B cell (primary cell): ENCODE data around the gene CFAP77. TPM values are rescaled to one million over a fixed set of nuclear protein-coding genes. Genes with fewer than 3 reads are reported as not detected.

Source experiments
- ATAC-seq: fragments of 200-7000 bp; cut with Tn5 transposase; one replicate; pipeline ENCODE4 v1.10.0; 2021; ENCODE audit warnings: low read depth, mild to moderate bottlenecking, moderate number of reproducible peaks, moderate library complexity
- CTCF ChIA-PET: fragments of 350-600 bp; sonication (Branson Sonifier 250); formaldehyde crosslinking; loops from one replicate; lab custom pipeline; 2021; ENCODE audit warnings: antibody characterized with exemption, inconsistent platforms; lab: Charles Lee
- POLR2A ChIA-PET: fragments of 350-600 bp; sonication (Branson Sonifier 250); formaldehyde crosslinking; loops from one replicate; lab custom pipeline; 2021; ENCODE audit warnings: antibody characterized with exemption; lab: Charles Lee
- DNase-seq: peaks from one replicate; pipeline ENCODE4 v3.0.0; 2013
- H2AFZ ChIP-seq: 2 replicates; pipeline ENCODE4 v1.6.1; 2012; ENCODE audit warnings: mild to moderate bottlenecking, low read depth, low read length; ENCODE audit not compliant: insufficient read depth, poor library complexity, severe bottlenecking
- H3K27ac ChIP-seq, 2 donors: 1 replicate in 1 of 2; 2 replicates in 1 of 2; pipeline ENCODE4 v1.5.1; 2012 to 2013; ENCODE audit warnings: low read length in 2 of 2, mild to moderate bottlenecking in 2 of 2, moderate library complexity in 1 of 2
- H3K27me3 ChIP-seq, 4 experiments: fragments of 200-600 bp in 1 of 4; sonication (generic) in 1 of 4; replicated peaks in 1 of 4; 1 replicate in 2 of 4; 2 replicates in 2 of 4; pipeline versions ENCODE4 v1.6.1 to v1.7.0; 2013 to 2016; ENCODE audit warnings: low read length in 3 of 4, mild to moderate bottlenecking in 2 of 4, mixed read lengths in 1 of 4, moderate library complexity in 1 of 4; ENCODE audit not compliant: insufficient read depth in 4 of 4, control insufficient read depth in 3 of 4; ENCODE audit errors: control extremely low read depth in 1 of 4
- H3K36me3 ChIP-seq, 2 experiments: replicated peaks in 1 of 2; 1 replicate in 1 of 2; 2 replicates in 1 of 2; pipeline versions ENCODE4 v1.6.1 to v1.7.1; 2013; ENCODE audit warnings: low read length in 1 of 2; ENCODE audit not compliant: insufficient read depth in 2 of 2, control insufficient read depth in 1 of 2; ENCODE audit errors: control extremely low read depth in 1 of 2, extremely low read depth in 1 of 2
- H3K4me1 ChIP-seq, 2 donors: fragments of 200-600 bp in 1 of 2; sonication (generic) in 1 of 2; 1 replicate in 1 of 2; 2 replicates in 1 of 2; pipeline versions ENCODE4 v1.5.1 to v1.6.1; 2013 to 2017; ENCODE audit warnings: low read length in 2 of 2; ENCODE audit not compliant: control insufficient read depth in 2 of 2, insufficient read depth in 2 of 2
- H3K4me2 ChIP-seq: replicated peaks from 2 replicates; pipeline ENCODE3; 2012; ENCODE audit warnings: mild to moderate bottlenecking, low read depth, low read length; ENCODE audit not compliant: poor library complexity, severe bottlenecking
- H3K4me3 ChIP-seq, 5 experiments: fragments of 200-600 bp in 1 of 5; sonication (generic) in 1 of 5; 1 replicate in 3 of 5; 2 replicates in 2 of 5; pipeline versions ENCODE4 v1.5.1 to v1.7.0; 2011 to 2016; ENCODE audit warnings: low read length in 4 of 5, mild to moderate bottlenecking in 4 of 5, low read depth in 2 of 5, control low read depth in 1 of 5, moderate library complexity in 1 of 5; ENCODE audit not compliant: insufficient read depth in 1 of 5; ENCODE audit errors: control extremely low read depth in 1 of 5, extremely low read depth in 1 of 5
- H3K79me2 ChIP-seq: fragments of 200-600 bp; sonication (generic); one replicate; pipeline ENCODE4 v1.6.0; 2016; ENCODE audit warnings: low read length; ENCODE audit not compliant: control insufficient read depth, insufficient read depth
- H3K9ac ChIP-seq: fragments of 200-600 bp; sonication (generic); 2 replicates; pipeline ENCODE4 v1.6.1; 2017; ENCODE audit warnings: mild to moderate bottlenecking, low read length, moderate library complexity
- H3K9me3 ChIP-seq, 3 donors: one replicate each; pipeline versions ENCODE4 v1.6.1 to v1.7.1; 2013; ENCODE audit warnings: low read length in 2 of 3; ENCODE audit not compliant: control insufficient read depth in 2 of 3, insufficient read depth in 1 of 3; ENCODE audit errors: control extremely low read depth in 1 of 3
- H4K20me1 ChIP-seq: 2 replicates; pipeline ENCODE4 v1.6.0; 2012; ENCODE audit warnings: mild to moderate bottlenecking, low read length; ENCODE audit not compliant: insufficient read depth, control insufficient read depth, poor library complexity, severe bottlenecking
- H3K27ac Mint-ChIP-seq: one replicate; pipeline ENCODE4 v1.8.0; 2021; ENCODE audit warnings: mixed read lengths
- H3K27me3 Mint-ChIP-seq: one replicate; pipeline ENCODE4 v1.8.0; 2021; ENCODE audit warnings: mixed read lengths
- H3K4me1 Mint-ChIP-seq: one replicate; pipeline ENCODE4 v1.8.0; 2021; ENCODE audit warnings: mixed read lengths
- H3K4me3 Mint-ChIP-seq: one replicate; pipeline ENCODE4 v1.8.0; 2021; ENCODE audit warnings: mixed read lengths
- H3K9me3 Mint-ChIP-seq: one replicate; pipeline ENCODE4 v1.8.0; 2022; ENCODE audit warnings: mixed read lengths; ENCODE audit not compliant: insufficient read depth
- CTCF ChIP-seq: fragments of 200-600 bp; IDR thresholded peaks from one replicate; pipeline ENCODE4 v1.8.0; 2022; ENCODE audit warnings: antibody characterized with exemption, mild to moderate bottlenecking
- EZH2 ChIP-seq: IDR thresholded peaks from 2 replicates; pipeline ENCODE4 v1.6.1; 2012; ENCODE audit warnings: borderline replicate concordance, low read depth, mild to moderate bottlenecking, moderate library complexity, low read length; ENCODE audit not compliant: insufficient read depth, poor library complexity, severe bottlenecking
- WGBS: methylation state at CpG from one replicate; pipeline ENCODE4 v1.1.5; 2013; ENCODE audit warnings: missing lambda C conversion rate; ENCODE audit not compliant: insufficient coverage; 5-methylcytosine and 5-hydroxymethylcytosine counted together
- intact Hi-C: fragments of 100-400 bp; cut with micrococcal nuclease; formaldehyde crosslinking; loops from one replicate; pipeline ENCODE4 v1.10.0; 2022
- polyA plus RNA-seq: library from polyadenylated mRNA; depleted of rRNA; stranded (reverse); fragments of >200 nt; gene quantifications from 2 replicates; pipeline ENCODE4 v1.2.3, GENCODE V29; 2012
- total RNA-seq, 2 donors: library from RNA; stranded (reverse); fragments of 120-200 nt in 1 of 2; gene quantifications; 1 replicate in 1 of 2; 2 replicates in 1 of 2; pipeline versions ENCODE4 v1.2.3 to v1.2.4, GENCODE V29; 2013 to 2022

CFAP77 gene
- total and polyA plus RNA-seq, 2 donors (not counting 1 experiment from before 2014, with no cell fraction given) = not detected

- H3K79me2 ChIP-seq = no peaks in the 10 kb centered on the region
- no peak for ATAC-seq
- H3K9ac ChIP-seq = no peak overlapping the region
- no peak overlapping the region for H2AFZ ChIP-seq
- Mint-ChIP-seq H3K4me1 (peaks cover 6% of the 10 kb centered on the region), H3K27ac (no peak overlapping the region), H3K4me3 (no peak overlapping the region), H3K27me3 (peaks cover 68% of the 10 kb centered on the region), H3K9me3 (no peaks in the 10 kb centered on the region)
- no peak overlapping the region for H3K4me2 ChIP-seq
- H3K4me3 ChIP-seq = no peak overlapping the region
- DNase-seq = no peak
- TF ChIP-seq CTCF (no peak), EZH2 (no peak)
- POLR2A ChIA-PET = no interaction called here
- H3K4me1 ChIP-seq = no peaks in the 10 kb centered on the region
- H3K36me3 ChIP-seq = no peaks in the 10 kb centered on the region
- H3K27ac ChIP-seq = no peak overlapping the region
- H3K9me3 ChIP-seq = no peaks in the 10 kb centered on the region
- H4K20me1 ChIP-seq = no peaks in the 10 kb centered on the region
- peaks cover 0 to 29% (median 8%) of the 10 kb centered on the region in 4 experiments for H3K27me3 ChIP-seq
- WGBS = 39% methylated on average over 9 of the region's 17 CpGs
- intact Hi-C loops = no loop called here
- CTCF ChIA-PET = no interaction called here
Observed at GRCh38 chr9:132426639-132427414, 16.8 kb downstream of the CFAP77 start.

DNA sequence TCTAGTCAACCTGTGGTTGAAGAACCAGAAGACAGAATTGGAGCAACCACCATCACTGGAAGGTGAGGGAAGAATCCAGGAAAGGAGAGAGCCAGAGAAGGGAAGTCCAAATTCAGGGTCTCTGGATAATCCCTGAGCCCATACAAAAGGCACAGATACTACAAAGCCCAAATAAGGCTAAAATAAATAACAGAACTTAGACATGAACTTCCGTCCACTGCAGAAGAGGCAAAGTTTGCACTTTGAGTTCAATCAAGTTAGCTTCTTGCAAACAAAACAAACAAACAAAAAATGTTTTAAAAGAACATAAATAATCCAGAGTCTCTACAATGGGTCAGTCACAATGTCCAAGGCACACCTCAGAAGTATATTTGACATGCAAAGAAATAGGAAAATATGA lies 21.0 kb downstream of the CFAP77 start:
- Histone ChIP-seq H3K27ac (no peak overlapping the region), H2AFZ (no peak overlapping the region), H3K4me3 (no peak overlapping the region), H3K36me3 (no peaks in the 10 kb centered on the region), H3K4me2 (no peak overlapping the region), H3K9ac (no peak overlapping the region), H3K4me1 (no peaks in the 10 kb centered on the region), H3K27me3 (peaks cover 0 to 15% (median 6%) of the 10 kb centered on the region in 4 experiments), H3K79me2 (no peaks in the 10 kb centered on the region), H3K9me3 (no peaks in the 10 kb centered on the region), H4K20me1 (no peaks in the 10 kb centered on the region)
- no peak for TF ChIP-seq CTCF
- no peak for TF ChIP-seq EZH2
- Mint-ChIP-seq H3K9me3 (no peaks in the 10 kb centered on the region), H3K27ac (no peak overlapping the region), H3K4me1 (peaks cover 6% of the 10 kb centered on the region), H3K4me3 (no peak overlapping the region), H3K27me3 (peaks cover 48% of the 10 kb centered on the region)
- 50% methylated on average over 1 of the region's 1 CpG for WGBS
- CTCF ChIA-PET = no interaction called here
- ATAC-seq = no peak
- DNase-seq = no peak
- intact Hi-C loops = no loop called here
- POLR2A ChIA-PET = no interaction called here
